ENCODE data around the gene ZFYVE21. TPM values are rescaled to one million over a fixed set of nuclear protein-coding genes. Genes with fewer than 3 reads are reported as not detected.

ZFYVE21 gene
- total RNA-seq, 1 experiment from 2014 or later, result 31.3 TPM

- TF ChIP-seq EGR1 (IDR thresholded peaks at IDR 0.05; ENCODE audit: low read depth) (no peak), ELF1 (IDR thresholded peaks at IDR 0.05; ENCODE audit: borderline replicate concordance, low read depth) (no peak), ZFX (IDR thresholded peaks at IDR 0.05) (no peak), FOSL1 (IDR thresholded peaks at IDR 0.05; ENCODE audit: low read depth) (no peak)
Measured at GRCh38 chr14:103719751-103720150, 4.1 kb downstream of the ZFYVE21 start (continued).

DNA sequence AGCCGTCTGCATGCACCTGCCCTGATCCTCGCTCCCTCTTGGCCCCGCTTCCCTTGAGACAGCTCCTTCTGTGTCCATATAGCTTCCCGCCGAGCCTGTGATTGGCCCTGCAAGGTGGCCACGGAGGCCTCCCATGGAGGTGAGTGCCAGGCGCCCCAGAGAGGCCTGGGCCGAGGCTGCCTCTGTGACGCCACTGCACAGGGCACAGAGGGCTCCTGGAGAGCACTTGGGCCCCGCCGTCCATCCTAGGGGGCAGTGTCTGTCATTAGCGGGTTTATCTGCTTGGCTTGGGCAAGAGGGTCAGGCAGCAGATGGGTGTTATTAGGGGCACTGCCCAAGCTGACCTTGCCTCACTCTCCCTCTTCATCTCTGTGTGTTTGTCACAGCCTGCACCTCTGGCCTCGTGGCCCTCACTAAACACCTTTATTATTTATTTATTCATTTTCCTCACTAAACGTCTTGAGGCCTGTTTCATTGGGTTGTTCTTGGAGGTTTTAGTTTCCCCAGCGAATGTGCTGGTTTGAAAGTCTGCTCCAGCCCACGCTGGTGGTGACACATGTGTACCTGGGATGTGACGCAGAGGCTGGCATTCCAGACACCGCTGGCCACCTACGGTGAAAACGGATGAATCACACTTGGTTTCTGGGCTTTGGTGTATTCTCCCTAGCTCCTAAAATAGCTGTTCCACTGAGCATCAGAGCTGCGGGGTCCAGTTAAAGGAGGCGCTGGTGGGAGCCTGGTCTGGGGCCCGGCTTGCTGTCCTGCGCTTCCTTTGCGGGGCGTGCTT, 5.9 kb downstream of the ZFYVE21 start:
- Histone ChIP-seq H3K4me1 (ENCODE audit: control insufficient read depth in 1 of 2, insufficient read depth in 2 of 2, low read length in 2 of 2) (peaks cover 23 to 41% of the 10 kb centered on the region in 2 experiments), H3K36me3 (ENCODE audit: control insufficient read depth in 1 of 2, insufficient read depth in 2 of 2, low read length in 2 of 2) (no peaks in the 10 kb centered on the region), H3K4me2 (ENCODE audit: low read length) (peak overlapping the region; percentile 78), H3K27ac (ENCODE audit: low read depth, low read length) (peak overlapping the region; percentile 63), H3K27me3 (ENCODE audit: insufficient read depth, low read length) (no peaks in the 10 kb centered on the region), H3K9me3 (ENCODE audit: control insufficient read depth in 1 of 2, insufficient read depth in 1 of 2, low read depth in 1 of 2, low read length in 2 of 2) (no peaks in the 10 kb centered on the region), H3K79me2 (ENCODE audit: insufficient read depth, low read length) (peaks cover 68% of the 10 kb centered on the region), H3K4me3 (replicated peaks in 1 of 2; ENCODE audit: low read depth in 1 of 2, low read length in 2 of 2) (peak overlapping the region in 1 of 2 experiments; percentile 37; a peak in 2 of 4 replicates), H3K9ac (ENCODE audit: low read length) (peak overlapping the region; percentile 61), H2AFZ (ENCODE audit: low read depth, low read length, poor library complexity, severe bottlenecking) (no peak overlapping the region), H4K20me1 (ENCODE audit: insufficient read depth) (no peaks in the 10 kb centered on the region), H3K9me2 (ENCODE audit: insufficient read depth) (no peaks in the 10 kb centered on the region)
- intact Hi-C loops (cut with micrococcal nuclease), result loop anchor here (1.0 kb wide), 1 partner anchor 189 kb away; no protein-coding TSS in a partner anchor
- CTCF ChIA-PET, result no interaction called here
- BruUV-seq (replicated peaks), result no TSS peak
- peak; percentile 86 for DNase-seq (ENCODE audit: low read depth, low spot score)
- POLR2A ChIA-PET, result no interaction called here
- RAD21 ChIA-PET (ENCODE audit: low non-redundant PET in 1 of 2, low total read pairs in 2 of 2, uncharacterized antibody in 2 of 2, unreplicated experiment in 2 of 2), result no interaction called here
- peak; percentile 96 for ATAC-seq
- TF ChIP-seq JUND (IDR thresholded peaks at IDR 0.05) (no peak; the same call in none of the 2 replicates), POLR2AphosphoS5 (IDR thresholded peaks at IDR 0.05; ENCODE audit: low read depth, low read length) (no peak), SRF (IDR thresholded peaks at IDR 0.05; ENCODE audit: low read depth) (no peak), SIN3A (IDR thresholded peaks at IDR 0.05; ENCODE audit: low read depth) (peak; percentile 54; the same call in 1 of the 2 replicates), YY1 (IDR thresholded peaks at IDR 0.05; ENCODE audit: extremely low read depth, insufficient replicate concordance, low read depth, low read length) (peak; percentile 24), EGR1 (IDR thresholded peaks at IDR 0.05; ENCODE audit: low read depth) (peak; percentile 76), ELF1 (IDR thresholded peaks at IDR 0.05; ENCODE audit: borderline replicate concordance, low read depth) (no peak), RAD21 (IDR thresholded peaks at IDR 0.05; ENCODE audit: low read depth) (no peak), POLR2A (IDR thresholded peaks at IDR 0.05; ENCODE audit: borderline replicate concordance, extremely low read depth, insufficient read depth, insufficient read length) (no peak), TCF7L2 (IDR thresholded peaks at IDR 0.05; ENCODE audit: borderline replicate concordance, extremely low read depth, insufficient read depth, insufficient read length) (no peak), REST (IDR thresholded peaks at IDR 0.05; ENCODE audit: low read depth) (no peak), SP1 (IDR thresholded peaks at IDR 0.05; ENCODE audit: low read depth) (no peak; the same call in 1 of the 2 replicates), CEBPB (IDR thresholded peaks at IDR 0.05; ENCODE audit: low read depth) (no peak), CBX3 (IDR thresholded peaks at IDR 0.05; ENCODE audit: low read depth) (no peak)
- TF ChIP-seq, protein P1, sequence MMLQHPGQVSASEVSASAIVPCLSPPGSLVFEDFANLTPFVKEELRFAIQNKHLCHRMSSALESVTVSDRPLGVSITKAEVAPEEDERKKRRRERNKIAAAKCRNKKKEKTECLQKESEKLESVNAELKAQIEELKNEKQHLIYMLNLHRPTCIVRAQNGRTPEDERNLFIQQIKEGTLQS (IDR thresholded peaks at IDR 0.05), result no peak
- TF ChIP-seq, protein P2, sequence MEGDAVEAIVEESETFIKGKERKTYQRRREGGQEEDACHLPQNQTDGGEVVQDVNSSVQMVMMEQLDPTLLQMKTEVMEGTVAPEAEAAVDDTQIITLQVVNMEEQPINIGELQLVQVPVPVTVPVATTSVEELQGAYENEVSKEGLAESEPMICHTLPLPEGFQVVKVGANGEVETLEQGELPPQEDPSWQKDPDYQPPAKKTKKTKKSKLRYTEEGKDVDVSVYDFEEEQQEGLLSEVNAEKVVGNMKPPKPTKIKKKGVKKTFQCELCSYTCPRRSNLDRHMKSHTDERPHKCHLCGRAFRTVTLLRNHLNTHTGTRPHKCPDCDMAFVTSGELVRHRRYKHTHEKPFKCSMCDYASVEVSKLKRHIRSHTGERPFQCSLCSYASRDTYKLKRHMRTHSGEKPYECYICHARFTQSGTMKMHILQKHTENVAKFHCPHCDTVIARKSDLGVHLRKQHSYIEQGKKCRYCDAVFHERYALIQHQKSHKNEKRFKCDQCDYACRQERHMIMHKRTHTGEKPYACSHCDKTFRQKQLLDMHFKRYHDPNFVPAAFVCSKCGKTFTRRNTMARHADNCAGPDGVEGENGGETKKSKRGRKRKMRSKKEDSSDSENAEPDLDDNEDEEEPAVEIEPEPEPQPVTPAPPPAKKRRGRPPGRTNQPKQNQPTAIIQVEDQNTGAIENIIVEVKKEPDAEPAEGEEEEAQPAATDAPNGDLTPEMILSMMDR (IDR thresholded peaks at IDR 0.05 in 2 of 3, conservative IDR thresholded peaks at IDR 0.05 in 1 of 3; ENCODE audit: borderline replicate concordance in 1 of 3, insufficient read depth in 1 of 3, low read depth in 2 of 3, low read length in 2 of 3), result no peak
